CD4-positive, alpha-beta T cell (primary cell): ENCODE data around the gene EEF1A2. TPM values are rescaled to one million over a fixed set of nuclear protein-coding genes. Genes with fewer than 3 reads are reported as not detected.

Source experiments
- ATAC-seq: fragments of 200-7000 bp; cut with Tn5 transposase; one replicate; pipeline ENCODE4 v1.10.0; 2022; ENCODE audit warnings: mild to moderate bottlenecking; ENCODE audit not compliant: poor library complexity
- CTCF ChIA-PET: fragments of 350-600 bp; sonication (Branson Sonifier 250); formaldehyde crosslinking; loops from one replicate; lab custom pipeline; 2021; ENCODE audit warnings: antibody characterized with exemption, inconsistent platforms; lab: Charles Lee
- POLR2A ChIA-PET: fragments of 350-600 bp; sonication (Branson Sonifier 250); formaldehyde crosslinking; loops from one replicate; lab custom pipeline; 2021; ENCODE audit warnings: antibody characterized with exemption, inconsistent platforms; lab: Charles Lee
- DNase-seq, 14 experiments: peaks; one replicate each; pipeline ENCODE4 v3.0.0-alpha.2; 2013 to 2020; ENCODE audit warnings: mixed read lengths in 2 of 14
- H3K27ac ChIP-seq, 2 donors: one replicate each; pipeline versions ENCODE4 v1.5.1 to v1.7.0; 2013; ENCODE audit warnings: low read length in 2 of 2, low read depth in 1 of 2, mild to moderate bottlenecking in 1 of 2
- H3K27me3 ChIP-seq, 2 experiments: 1 replicate in 1 of 2; 2 replicates in 1 of 2; pipeline versions ENCODE4 v1.6.1 to v1.7.0; 2013; ENCODE audit warnings: low read length in 2 of 2, control low read depth in 1 of 2, mild to moderate bottlenecking in 1 of 2, moderate library complexity in 1 of 2; ENCODE audit not compliant: insufficient read depth in 2 of 2, control insufficient read depth in 1 of 2
- H3K36me3 ChIP-seq: one replicate; pipeline ENCODE4 v1.6.1; 2013; ENCODE audit warnings: low read length, control low read depth; ENCODE audit not compliant: insufficient read depth
- H3K4me1 ChIP-seq: one replicate; pipeline ENCODE4 v1.6.1; 2013; ENCODE audit warnings: low read length, control low read depth; ENCODE audit not compliant: insufficient read depth
- H3K4me3 ChIP-seq: one replicate; pipeline ENCODE4 v1.5.1; 2013; ENCODE audit warnings: mild to moderate bottlenecking, low read length, moderate library complexity
- H3K9me3 ChIP-seq, 2 experiments: 1 replicate in 1 of 2; 2 replicates in 1 of 2; pipeline versions ENCODE4 v1.6.1 to v1.7.0; 2013; ENCODE audit warnings: low read length in 2 of 2, mild to moderate bottlenecking in 2 of 2, control low read depth in 1 of 2, moderate library complexity in 1 of 2; ENCODE audit not compliant: control insufficient read depth in 1 of 2, insufficient read depth in 1 of 2
- H3K27ac Mint-ChIP-seq: one replicate; pipeline ENCODE4 v1.8.0; 2020; ENCODE audit warnings: mixed read lengths
- H3K27me3 Mint-ChIP-seq: one replicate; pipeline ENCODE4 v1.8.0; 2021; ENCODE audit warnings: mixed read lengths
- H3K36me3 Mint-ChIP-seq: one replicate; pipeline ENCODE4 v1.8.0; 2021; ENCODE audit warnings: low read depth, mixed read lengths
- H3K4me1 Mint-ChIP-seq: one replicate; pipeline ENCODE4 v1.8.0; 2021; ENCODE audit warnings: low read depth, mixed read lengths
- H3K4me3 Mint-ChIP-seq: one replicate; pipeline ENCODE4 v1.8.0; 2020; ENCODE audit warnings: mild to moderate bottlenecking, mixed read lengths
- H3K9me3 Mint-ChIP-seq: one replicate; pipeline ENCODE4 v1.8.0; 2020; ENCODE audit warnings: mixed read lengths
- CTCF ChIP-seq: fragments of 200-600 bp; IDR thresholded peaks from one replicate; pipeline ENCODE4 v1.8.0; 2022; ENCODE audit warnings: antibody characterized with exemption, mild to moderate bottlenecking
- intact Hi-C, 2 experiments: fragments of 100-400 bp; cut with DNase I in 1 of 2; cut with micrococcal nuclease in 1 of 2; formaldehyde crosslinking; loops; one replicate each; pipeline versions ENCODE4 v1.15.1 to v1.9.0; 2023 to 2025; cut with DNase I, micrococcal nuclease
- total RNA-seq, 174 experiments: library from RNA in 2 of 174; stranded (reverse) in 2 of 174; gene quantifications; one replicate each; pipeline ENCODE4 v1.2.3 and lab custom pipeline; 2021 to 2026

Gene EEF1A2
- total RNA-seq, 2 experiments from 2014 or later: 0.92 to 1.1 TPM

DNA sequence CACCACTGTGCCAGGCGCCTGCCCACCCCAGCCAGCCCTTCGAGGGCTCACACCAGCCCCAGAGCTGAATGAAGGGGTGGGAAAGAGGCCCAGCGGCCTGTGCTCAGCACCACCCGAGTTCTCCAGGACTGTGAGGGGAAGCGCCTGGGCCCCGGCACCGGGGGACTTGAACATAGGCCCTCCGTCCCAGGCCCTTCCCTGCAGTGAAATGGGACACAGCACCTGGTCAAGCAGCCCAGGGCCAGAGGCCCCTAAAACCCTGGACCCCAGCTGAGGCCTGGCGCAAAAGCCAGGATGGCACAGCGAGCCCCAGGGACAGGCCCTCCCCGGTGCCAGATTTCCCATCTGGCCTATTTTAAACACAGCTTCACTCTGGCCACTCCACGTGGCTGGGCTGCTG is 30.5 kb downstream of the EEF1A2 start:
- H3K9me3 Mint-ChIP-seq: no peaks in the 10 kb centered on the region
- no peaks in the 10 kb centered on the region for H3K4me1 Mint-ChIP-seq

GRCh38 chr20:63467294-63468083 is 31.4 kb downstream of the EEF1A2 start:
- H3K4me3 ChIP-seq: no peak overlapping the region
- CTCF ChIA-PET: no interaction called here
- ATAC-seq (no peak), DNase-seq (no peak)
- Mint-ChIP-seq H3K4me3 (no peak overlapping the region), H3K36me3 (no peaks in the 10 kb centered on the region), H3K27me3 (peaks cover 36% of the 10 kb centered on the region), H3K27ac (no peak overlapping the region), H3K4me1 (no peaks in the 10 kb centered on the region), H3K9me3 (no peaks in the 10 kb centered on the region)
- intact Hi-C loops: no loop called here
- no peaks in the 10 kb centered on the region for H3K36me3 ChIP-seq
- H3K27me3 ChIP-seq: peaks cover 21 to 49% of the 10 kb centered on the region in 2 experiments
- POLR2A ChIA-PET: no interaction called here
- H3K27ac ChIP-seq: no peak overlapping the region
- peaks cover 0 to 14% of the 10 kb centered on the region in 2 experiments for H3K9me3 ChIP-seq
- TF ChIP-seq CTCF: no peak
- H3K4me1 ChIP-seq: peaks cover 12% of the 10 kb centered on the region

More for the DNA sequence above, 30.5 kb downstream of the EEF1A2 start:
- intact Hi-C loops: no loop called here
- Histone ChIP-seq H3K9me3 (peaks cover 0 to 19% of the 10 kb centered on the region in 2 experiments), H3K4me3 (no peak overlapping the region), H3K4me1 (peaks cover 12% of the 10 kb centered on the region), H3K27ac (no peak overlapping the region), H3K27me3 (peaks cover 26 to 46% of the 10 kb centered on the region in 2 experiments), H3K36me3 (no peaks in the 10 kb centered on the region)
- peaks cover 37% of the 10 kb centered on the region for H3K27me3 Mint-ChIP-seq
- no peak overlapping the region for H3K27ac Mint-ChIP-seq
- no peaks in the 10 kb centered on the region for H3K36me3 Mint-ChIP-seq
- ChIA-PET POLR2A (no interaction called here), CTCF (no interaction called here)
- ATAC-seq (no peak), DNase-seq (no peak)
- TF ChIP-seq CTCF: no peak
- H3K4me3 Mint-ChIP-seq: no peak overlapping the region

- no peaks in the 10 kb centered on the region for H3K36me3 Mint-ChIP-seq
- no peak overlapping the region for H3K4me3 Mint-ChIP-seq
- Histone ChIP-seq H3K4me3 (no peak overlapping the region), H3K27me3 (peaks cover 21 to 49% of the 10 kb centered on the region in 2 experiments), H3K9me3 (peaks cover 0 to 14% of the 10 kb centered on the region in 2 experiments), H3K27ac (no peak overlapping the region), H3K36me3 (no peaks in the 10 kb centered on the region), H3K4me1 (peaks cover 8% of the 10 kb centered on the region)
- intact Hi-C loops: no loop called here
- peaks cover 36% of the 10 kb centered on the region for H3K27me3 Mint-ChIP-seq
- DNase-seq: no peak
- no peaks in the 10 kb centered on the region for H3K9me3 Mint-ChIP-seq
- no peaks in the 10 kb centered on the region for H3K4me1 Mint-ChIP-seq
- no peak overlapping the region for H3K27ac Mint-ChIP-seq
- ChIA-PET CTCF (no interaction called here), POLR2A (no interaction called here)
- TF ChIP-seq CTCF: no peak
- no peak for ATAC-seq
These were observed 32.0 kb downstream of the EEF1A2 start for GRCh38 chr20:63466861-63467260.
